A549 (cell line): ENCODE results near the gene GCHFR. TPM values are rescaled to one million over a fixed set of nuclear protein-coding genes. Genes with fewer than 3 reads are reported as not detected.

Experiments used
- ATAC-seq, 2 experiments: fragments of 200-7000 bp in 1 of 2; fragments of >200 bp in 1 of 2; cut with Nextera tagmentation in 1 of 2; cut with Tn5 transposase in 1 of 2; 3 replicates each; pipeline versions ENCODE4 v1.8.0 to v1.9.1; 2018 to 2020; ENCODE audit warnings: mild to moderate bottlenecking in 1 of 2, moderate library complexity in 1 of 2
- CTCF ChIA-PET: fragments of 300-600 bp; sonication (Branson Sonifier 250); formaldehyde crosslinking; extraction: SDS; loops from one replicate; lab custom pipeline; 2021; ENCODE audit warnings: antibody characterized with exemption, inconsistent platforms; lab: Yijun Ruan, JAX
- POLR2A ChIA-PET: fragments of 350-600 bp; formaldehyde crosslinking; extraction: SDS; loops from one replicate; lab custom pipeline; 2021; ENCODE audit warnings: antibody characterized with exemption, inconsistent platforms; lab: Yijun Ruan, JAX
- DNase-seq, 2 experiments: peaks; one replicate each; pipeline versions ENCODE4 v3.0.0 to v3.0.0-alpha.2; 2011 to 2016; ENCODE audit warnings: low read depth in 1 of 2, low spot score in 1 of 2
- FAIRE-seq: peaks from 2 replicates; lab custom pipeline; 2011; peaks lifted over from hg19 to GRCh38; lab: Jason Lieb, UNC
- H3K27ac ChIP-seq, 2 experiments: fragments of >200 bp; sonication (Bioruptor Twin); formaldehyde crosslinking; 3 replicates each; pipeline ENCODE4 v1.5.1; 2016 to 2017
- H3K4me1 ChIP-seq: fragments of >200 bp; sonication (Bioruptor Twin); formaldehyde crosslinking; 3 replicates; pipeline ENCODE4 v1.6.1; 2016
- H3K4me2 ChIP-seq: fragments of >200 bp; sonication (Bioruptor Twin); formaldehyde crosslinking; 3 replicates; pipeline ENCODE4 v1.6.1; 2016
- H3K4me3 ChIP-seq: fragments of >200 bp; sonication (Bioruptor Twin); formaldehyde crosslinking; 3 replicates; pipeline ENCODE4 v1.5.1; 2016
- H3K9me3 ChIP-seq: fragments of >200 bp; sonication (Bioruptor Twin); formaldehyde crosslinking; 3 replicates; pipeline ENCODE4 v1.6.1; 2016
- CHD2 ChIP-seq: fragments of 150-350 bp; IDR thresholded peaks from 2 replicates; pipeline ENCODE4 v1.6.1; 2014; ENCODE audit warnings: low read length; ENCODE audit not compliant: partially characterized antibody
- CHD4 ChIP-seq: fragments of 200-600 bp; sonication (generic); IDR thresholded peaks from 2 replicates; pipeline ENCODE4 v1.6.1; 2016; ENCODE audit warnings: antibody characterized with exemption, mild to moderate bottlenecking, borderline replicate concordance
- E2F6 ChIP-seq: IDR thresholded peaks from 2 replicates; pipeline ENCODE4 v1.6.1; 2012; ENCODE audit warnings: low read depth, borderline replicate concordance
- EHF ChIP-seq: fragments of 250-450 bp; sonication (Bioruptor Pico); IDR thresholded peaks from 2 replicates; pipeline ENCODE4 v1.5.0; 2020; ENCODE audit warnings: mild to moderate bottlenecking
- FOSL2 ChIP-seq, 2 experiments: fragments of 450-650 bp in 1 of 2; fragments of >200 bp in 1 of 2; sonication (Bioruptor Twin) in 1 of 2; formaldehyde crosslinking; IDR thresholded peaks; 2 replicates each; pipeline versions ENCODE4 v1.5.0 to v1.6.1; 2016 to 2020; ENCODE audit warnings: mild to moderate bottlenecking in 1 of 2, moderate library complexity in 1 of 2
- FOXS1 ChIP-seq: fragments of 250-450 bp; sonication (Bioruptor Pico); IDR thresholded peaks from 2 replicates; pipeline ENCODE4 v1.5.0; 2020; ENCODE audit warnings: mild to moderate bottlenecking, moderate library complexity
- HEYL ChIP-seq: fragments of 250-450 bp; sonication (Bioruptor Pico); IDR thresholded peaks from 2 replicates; pipeline ENCODE4 v1.8.0; 2021; ENCODE audit warnings: mild to moderate bottlenecking, moderate library complexity
- MAX ChIP-seq: IDR thresholded peaks from 2 replicates; pipeline ENCODE4 v1.6.1; 2012
- PBX3 ChIP-seq: IDR thresholded peaks from 2 replicates; pipeline ENCODE4 v1.6.1; 2012
- PHF8 ChIP-seq: fragments of 200-600 bp; sonication (generic); IDR thresholded peaks from 2 replicates; pipeline ENCODE4 v1.6.1; 2016; ENCODE audit warnings: low read depth, mild to moderate bottlenecking, antibody characterized with exemption, moderate library complexity, borderline replicate concordance
- POLR2A ChIP-seq: IDR thresholded peaks from 2 replicates; pipeline ENCODE4 v1.6.1; 2012; ENCODE audit warnings: mild to moderate bottlenecking, low read length
- RAD21 ChIP-seq, 2 experiments: fragments of >200 bp in 1 of 2; sonication (Bioruptor Twin) in 1 of 2; formaldehyde crosslinking in 1 of 2; IDR thresholded peaks in 1 of 2; conservative IDR thresholded peaks in 1 of 2; 2 replicates in 1 of 2; 3 replicates in 1 of 2; pipeline ENCODE4 v1.6.1; 2012 to 2018; ENCODE audit warnings: inconsistent platforms in 1 of 2
- REST ChIP-seq: fragments of 200-600 bp; sonication (generic); IDR thresholded peaks from 2 replicates; pipeline ENCODE4 v1.6.1; 2016; ENCODE audit warnings: antibody characterized with exemption, mild to moderate bottlenecking, moderate library complexity
- SREBF2 ChIP-seq: fragments of 450-650 bp; IDR thresholded peaks from 2 replicates; pipeline ENCODE4 v1.6.1; 2014; ENCODE audit warnings: mild to moderate bottlenecking, moderate library complexity
- TP53 ChIP-seq: fragments of 250-450 bp; sonication (Bioruptor Pico); IDR thresholded peaks from 2 replicates; pipeline ENCODE4 v1.5.0; 2021; ENCODE audit warnings: mild to moderate bottlenecking, moderate library complexity
- WGBS: methylation state at CpG from one replicate; pipeline ENCODE4 v1.1.6; 2017; ENCODE audit errors: missing lambda C conversion rate; 5-methylcytosine and 5-hydroxymethylcytosine counted together
- polyA plus RNA-seq, 4 experiments: library from polyadenylated mRNA; depleted of rRNA in 3 of 4; stranded (reverse); fragments of >200 nt; fragmentation: RNase III in 1 of 4; extraction: RNeasy Plus Mini Kit Qiagen cat#74134 plus additional on column Dnase treatment in 1 of 4; gene quantifications; 2 replicates in 3 of 4; 3 replicates in 1 of 4; pipeline ENCODE4 v1.2.3, GENCODE V29; 2011 to 2017

The GCHFR gene
- polyA plus RNA-seq, 2 of the 4 experiments (the other 2 are of a cell fraction) = 6.9 to 7.7 TPM

GRCh38 chr15:40766906-40767837 is 3.3 kb downstream of the GCHFR start (continued):
- no peak for TF ChIP-seq MAX

GRCh38 chr15:40767838-40768500 is 4.1 kb downstream of the GCHFR start:
- no peak for ATAC-seq
- Histone ChIP-seq H3K9me3 (no peaks in the 10 kb centered on the region), H3K4me1 (peaks cover 14% of the 10 kb centered on the region; the same call in 2 of the 3 replicates), H3K4me3 (no peak overlapping the region), H3K4me2 (no peak overlapping the region), H3K27ac (no peak overlapping the region)
- no peak for DNase-seq
- 95% methylated on average over 27 of the region's 29 CpGs for WGBS
- CTCF ChIA-PET = interaction anchor here (0.6 to 6.1 kb wide), 7 partner anchors 9 to 90 kb away, joined by 3 to 40 read pairs (median 6); no protein-coding TSS in a partner anchor
- TF ChIP-seq EHF (CRISPR knock-in tag) = no peak
- TF ChIP-seq E2F6 = no peak
- no peak for TF ChIP-seq RAD21 (conservative IDR thresholded peaks at IDR 0.05 in 1 of 2, IDR thresholded peaks at IDR 0.05 in 1 of 2)
- TF ChIP-seq CHD2 = no peak
- TF ChIP-seq FOSL2 (IDR thresholded peaks at IDR 0.05) = no peak
- TF ChIP-seq FOSL2 (CRISPR knock-in tag; IDR thresholded peaks at IDR 0.05) = no peak
- TF ChIP-seq REST = no peak
- TF ChIP-seq PHF8 = no peak
- TF ChIP-seq PBX3 = no peak
- no peak for TF ChIP-seq CHD4
- no peak for TF ChIP-seq TP53
- TF ChIP-seq HEYL = no peak
- no peak for TF ChIP-seq POLR2A
- TF ChIP-seq FOXS1 (CRISPR knock-in tag) = no peak
- TF ChIP-seq SREBF2 = no peak
- no peak for FAIRE-seq
- POLR2A ChIA-PET = no interaction called here
